GM08714 (cell line): ENCODE measurements around the gene DIPK1C.

Experiments used
- H3K4me3 ChIP-seq: fragments of 200-500 bp; sonication (Bioruptor generic); 2 replicates; pipeline ENCODE4 v1.5.1; 2014; ENCODE audit warnings: mild to moderate bottlenecking, low read length, inconsistent platforms
- ZNF274 ChIP-seq: IDR thresholded peaks from 2 replicates; pipeline ENCODE4 v1.6.1; 2012; ENCODE audit warnings: mild to moderate bottlenecking, low read depth, low read length

The DIPK1C gene

DNA sequence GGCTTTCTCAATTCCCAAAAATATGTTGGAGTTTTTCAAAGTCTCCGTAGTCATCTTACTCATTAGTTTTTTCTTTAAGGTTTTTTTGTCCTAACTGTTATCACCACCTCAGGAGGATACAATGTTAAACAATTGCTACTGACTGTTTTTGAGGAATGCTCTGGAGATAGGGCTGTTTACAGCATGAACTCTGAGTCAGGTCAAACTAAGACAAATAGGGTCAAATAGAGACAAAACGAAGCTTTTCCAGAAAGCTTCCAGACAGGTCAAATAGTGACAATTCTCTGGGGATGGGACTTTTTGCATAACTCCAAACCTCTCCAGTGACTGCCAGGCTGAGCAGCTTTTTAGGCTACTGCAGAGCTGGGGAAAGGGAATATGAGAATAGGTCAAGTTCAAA lies 15.2 kb upstream of the DIPK1C start:
- no peak for TF ChIP-seq ZNF274
- H3K4me3 ChIP-seq = no peak overlapping the region

DNA sequence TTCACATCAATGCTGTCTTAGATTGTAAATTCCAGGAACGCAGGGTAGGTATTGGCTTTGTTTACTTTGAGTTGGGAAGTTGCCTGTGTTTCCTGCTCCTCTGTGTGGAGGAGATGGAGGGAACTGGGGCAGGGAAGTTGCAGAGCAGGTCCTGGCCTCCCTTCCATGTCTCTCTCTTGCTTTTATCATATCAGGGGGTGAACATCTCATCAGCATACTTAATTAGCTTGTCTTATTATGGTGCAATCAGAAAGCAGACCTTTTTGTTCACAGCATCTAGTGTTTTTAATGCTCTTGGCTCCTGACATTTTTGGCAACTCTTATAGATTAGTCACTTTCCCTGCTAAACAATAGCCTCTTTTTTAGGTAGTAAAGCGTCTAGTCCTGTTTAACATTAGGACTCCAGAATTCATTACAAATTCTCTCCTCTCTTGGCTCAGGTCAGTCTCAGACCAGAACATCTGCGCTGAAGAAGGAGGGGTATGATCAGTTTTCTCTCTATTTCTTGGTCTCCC lies 11.5 kb upstream of the DIPK1C start:
- H3K4me3 ChIP-seq = no peak overlapping the region
- no peak for TF ChIP-seq ZNF274

DNA sequence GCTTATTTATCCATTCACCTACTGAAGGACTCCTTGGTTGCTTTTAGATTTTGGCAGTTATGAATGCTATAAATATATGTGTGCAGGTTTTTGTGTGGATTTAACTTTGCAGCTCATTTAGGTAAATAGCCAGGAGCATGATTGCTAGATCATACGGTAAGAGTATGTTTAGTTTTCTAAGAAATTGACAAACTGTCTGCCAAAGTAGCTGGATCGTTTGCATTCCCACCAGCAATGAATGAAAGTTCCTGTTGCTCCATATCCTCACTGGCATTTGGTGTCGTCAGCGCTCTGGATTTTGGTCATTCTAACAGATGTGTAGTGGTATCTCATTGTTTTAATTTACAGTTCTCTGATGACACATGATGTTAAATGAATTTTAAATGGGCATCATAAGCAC lies 8.7 kb upstream of the DIPK1C start:
- TF ChIP-seq ZNF274 = no peak
- no peak overlapping the region for H3K4me3 ChIP-seq

DNA sequence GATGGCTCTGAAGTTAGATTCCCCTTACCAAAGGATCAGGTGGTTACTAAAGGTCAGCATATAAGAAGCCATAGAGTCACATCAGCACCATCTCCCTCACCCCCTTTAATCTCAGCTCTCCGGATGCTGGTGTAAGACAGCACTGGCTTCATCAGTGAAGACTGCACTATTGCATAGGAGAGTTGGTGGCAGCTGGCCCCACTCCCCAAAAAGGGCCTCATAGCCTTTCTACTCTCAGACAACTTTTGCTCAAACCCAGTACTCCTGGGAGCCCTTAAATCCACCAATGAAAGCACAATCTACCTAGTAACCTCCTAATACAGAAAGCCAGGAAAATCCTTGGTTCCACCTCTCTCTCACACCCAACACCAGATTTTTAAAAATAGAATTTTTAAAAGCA lies 6.9 kb upstream of the DIPK1C start:
- no peak overlapping the region for H3K4me3 ChIP-seq
- TF ChIP-seq ZNF274 = no peak

DNA sequence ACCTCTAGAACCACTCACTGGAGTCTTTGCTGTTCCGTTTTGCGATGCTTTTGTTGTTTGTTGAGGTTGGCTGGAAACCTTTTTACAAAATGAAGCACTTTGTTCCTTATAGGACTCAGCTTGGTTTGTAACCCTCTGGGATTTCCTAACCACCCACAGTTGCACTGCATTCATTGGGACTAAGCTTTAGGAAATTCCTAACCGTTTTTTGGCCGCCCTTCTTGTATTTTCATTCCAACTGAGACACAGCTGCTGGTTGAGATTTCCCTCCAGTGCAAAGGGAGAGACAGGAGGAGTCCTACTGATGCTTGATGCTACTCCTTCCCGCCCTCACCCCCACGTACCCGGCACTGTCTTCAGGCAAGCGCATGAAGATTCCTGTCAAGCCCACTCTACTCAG lies 6.1 kb upstream of the DIPK1C start:
- no peak for TF ChIP-seq ZNF274
- H3K4me3 ChIP-seq = no peak overlapping the region

DNA sequence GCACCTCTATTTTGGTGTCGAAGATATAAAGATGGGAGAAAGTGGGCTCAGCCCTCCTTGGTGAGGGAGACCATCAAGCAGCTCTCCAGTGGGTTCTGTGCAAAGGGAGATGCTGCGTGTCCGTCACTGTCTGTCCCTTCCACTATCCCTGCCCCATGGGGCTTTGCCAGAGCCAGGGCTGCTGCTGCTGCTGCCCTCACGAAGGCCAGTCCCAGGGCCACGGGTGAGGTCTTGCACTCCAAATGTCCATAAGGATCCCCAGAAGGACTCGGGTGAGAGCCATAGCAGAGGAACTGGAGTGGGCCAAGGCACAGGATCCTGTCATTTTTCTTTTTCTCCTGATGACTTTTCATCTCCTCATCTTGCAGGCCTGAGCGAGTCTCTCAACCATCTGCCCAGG lies 3.7 kb upstream of the DIPK1C start:
- no peak for TF ChIP-seq ZNF274
- no peak overlapping the region for H3K4me3 ChIP-seq

DNA sequence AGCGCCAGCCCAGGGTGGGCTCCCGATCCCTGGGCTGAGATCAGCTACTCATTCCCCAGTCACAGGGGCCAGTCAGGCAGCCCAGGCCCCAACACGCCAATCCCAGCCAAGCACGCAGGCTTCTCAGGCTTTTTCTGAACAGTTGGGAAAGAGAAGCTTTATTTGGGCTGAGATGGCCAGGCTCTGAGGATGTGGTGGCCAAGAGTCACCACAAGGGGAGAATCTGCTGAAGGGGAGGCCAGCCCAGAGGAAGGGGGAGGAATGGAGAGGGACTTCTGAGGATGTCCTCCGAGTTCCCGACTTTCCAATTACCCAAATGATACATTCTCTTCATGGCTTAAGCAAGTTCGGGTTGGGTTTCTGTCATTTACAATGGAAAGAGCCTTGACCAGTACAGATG lies 2.8 kb upstream of the DIPK1C start:
- TF ChIP-seq ZNF274 = no peak
- no peak overlapping the region for H3K4me3 ChIP-seq

DNA sequence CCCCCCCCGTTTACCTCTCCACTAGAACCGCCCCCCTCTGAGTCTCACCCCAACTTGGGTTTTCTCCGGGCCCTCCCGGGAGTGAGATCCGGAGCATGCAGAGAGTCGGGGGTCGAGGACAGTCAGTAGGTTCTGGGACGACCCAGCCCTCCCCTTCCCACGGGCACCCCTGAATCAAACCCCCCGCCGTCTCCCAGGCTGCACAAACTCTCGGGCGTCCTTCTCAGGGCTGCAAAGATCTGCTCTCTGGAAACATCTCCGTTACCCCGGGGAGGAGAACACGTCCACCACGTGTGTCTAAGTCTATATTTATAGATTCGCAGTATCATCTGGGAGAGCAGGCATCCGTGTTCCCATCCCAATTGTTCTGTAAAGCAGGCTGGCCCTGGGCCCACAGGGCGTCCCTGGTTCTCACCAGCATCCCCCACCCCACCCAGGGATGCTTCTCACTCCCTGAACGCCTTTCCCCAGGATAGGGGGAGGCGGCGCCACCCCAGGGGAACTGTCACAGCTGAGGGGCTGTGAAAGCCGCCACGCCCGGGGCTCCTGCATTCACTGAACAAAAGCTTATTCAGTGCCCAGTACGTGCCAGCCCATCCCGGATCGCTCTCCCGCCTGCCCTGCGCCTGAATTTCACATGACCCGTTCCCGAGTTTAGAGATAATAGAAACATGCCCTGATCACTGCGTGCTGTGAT lies 765 bp upstream of the DIPK1C start:
- TF ChIP-seq ZNF274 = no peak
- H3K4me3 ChIP-seq = no peak overlapping the region

DNA sequence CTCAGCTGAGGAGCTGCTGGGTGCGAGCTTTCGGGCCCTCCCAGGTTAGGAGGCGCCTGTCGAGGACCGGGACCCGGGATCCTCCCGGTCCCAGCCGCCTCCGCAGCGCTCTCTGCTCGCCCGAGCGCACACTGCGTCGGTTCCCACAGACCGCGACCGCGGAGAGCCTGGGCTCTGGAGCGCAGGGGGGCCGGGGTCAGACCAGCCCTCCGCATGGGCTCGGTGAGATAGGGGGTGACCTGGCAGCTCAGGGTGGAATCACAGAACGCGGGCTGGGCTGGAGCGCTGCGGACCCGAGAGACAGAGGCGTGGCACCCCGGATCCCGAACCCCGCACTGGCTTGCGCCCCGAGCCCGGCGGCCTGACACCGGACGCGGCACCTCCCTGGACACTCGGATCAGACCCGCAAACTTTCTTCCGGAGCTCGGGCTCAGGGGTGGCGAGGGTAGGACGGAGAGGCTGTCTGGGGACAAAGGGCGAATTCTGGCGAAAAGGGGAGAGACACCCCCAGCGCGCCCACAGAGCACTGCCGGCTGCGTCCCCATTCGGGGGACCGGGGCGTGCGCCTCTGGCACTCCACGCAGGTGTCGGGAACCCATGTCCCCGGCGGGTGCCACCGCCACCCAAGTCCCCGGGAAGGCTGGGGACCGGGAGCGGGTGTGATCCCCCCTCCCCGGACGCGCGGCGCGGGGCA lies 612 bp downstream of the DIPK1C start:
- no peak for TF ChIP-seq ZNF274
- H3K4me3 ChIP-seq = no peak overlapping the region

DNA sequence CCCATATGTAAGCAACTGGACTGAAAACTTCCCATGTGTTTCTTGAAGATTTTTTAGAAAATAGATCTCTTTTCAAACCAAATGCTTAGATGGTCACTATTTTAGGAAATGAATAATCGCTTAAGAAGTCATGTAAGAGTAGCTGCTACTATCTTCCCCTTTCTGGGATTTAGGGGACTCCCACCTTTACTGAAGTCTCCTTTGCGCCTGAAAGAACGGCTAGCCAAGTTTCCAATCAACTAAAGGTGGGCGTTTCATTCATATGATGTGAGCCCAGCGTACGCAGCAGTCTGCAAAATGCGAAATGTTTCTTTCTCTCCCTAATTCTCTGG lies 1.1 kb downstream of the DIPK1C start:
- H3K4me3 ChIP-seq = no peak overlapping the region
- no peak for TF ChIP-seq ZNF274

DNA sequence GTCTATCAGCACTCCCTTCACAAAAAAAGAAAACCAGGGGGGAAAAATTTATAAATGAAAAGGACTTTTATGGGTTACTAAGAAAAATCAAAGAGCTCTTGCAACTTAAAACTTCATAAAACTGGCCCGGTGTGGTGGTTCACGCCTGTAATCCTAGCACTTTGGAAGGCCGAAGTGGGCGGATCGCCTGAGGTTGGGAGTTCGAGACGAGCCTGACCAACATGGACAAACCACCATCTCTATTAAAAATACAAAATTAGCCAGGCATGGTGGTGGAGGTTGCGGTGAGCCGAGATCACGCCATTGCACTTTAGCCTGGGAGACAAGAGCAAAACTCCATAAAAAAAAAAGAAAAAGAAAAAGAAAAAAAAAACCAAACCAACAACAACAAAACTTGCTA lies 1.7 kb downstream of the DIPK1C start:
- no peak for TF ChIP-seq ZNF274
- no peak overlapping the region for H3K4me3 ChIP-seq

DNA sequence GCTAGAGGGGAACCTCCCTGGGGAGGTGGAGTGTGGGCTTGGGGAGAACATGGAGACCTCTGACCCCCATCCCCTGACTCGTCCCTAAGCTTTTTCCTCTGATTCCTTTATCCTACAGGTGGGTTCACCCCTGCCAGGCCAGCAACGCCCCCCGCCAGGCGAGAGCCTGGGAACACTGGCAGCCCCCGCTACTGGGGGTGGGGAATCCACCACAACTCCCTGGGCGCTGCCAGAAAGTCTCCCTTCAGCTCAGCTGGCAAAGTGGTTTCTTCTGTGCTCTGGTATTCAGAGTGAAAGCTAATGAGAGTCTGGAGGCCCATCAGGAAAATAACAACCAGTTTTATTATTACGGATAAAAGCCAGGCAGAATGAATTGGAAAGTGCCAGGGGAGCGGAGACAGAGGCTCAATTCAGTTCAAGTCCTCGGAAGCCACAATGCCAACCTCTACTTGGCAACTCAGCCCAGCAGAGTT lies 2.8 kb downstream of the DIPK1C start:
- no peak for TF ChIP-seq ZNF274
- H3K4me3 ChIP-seq = no peak overlapping the region

DNA sequence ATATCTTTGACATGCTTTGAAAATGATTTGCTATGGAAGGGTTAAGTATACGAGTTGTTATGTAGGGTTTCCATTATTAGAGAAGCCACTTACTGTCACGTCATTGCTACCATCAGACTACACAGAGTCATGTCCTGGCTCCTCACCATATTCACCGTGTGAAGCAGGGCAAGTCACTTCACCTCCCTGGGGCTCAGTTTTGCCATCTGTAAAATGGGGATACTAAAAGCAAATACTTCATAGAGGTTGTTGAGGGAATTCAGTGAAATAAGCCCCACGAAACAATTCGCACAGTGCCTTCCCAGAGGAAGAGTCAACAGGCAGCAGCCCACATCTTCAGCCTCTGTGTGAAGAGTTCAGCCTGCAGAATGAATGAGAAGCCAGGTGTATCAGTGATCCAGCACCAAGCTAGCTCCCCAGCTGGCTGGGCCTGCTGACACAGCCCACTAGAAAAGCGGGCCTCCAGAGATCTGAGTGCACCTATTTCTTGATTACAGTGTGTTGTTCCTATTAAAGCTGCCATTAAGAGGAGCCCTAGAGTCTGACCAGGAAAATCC lies 3.4 kb downstream of the DIPK1C start:
- H3K4me3 ChIP-seq = no peak overlapping the region
- no peak for TF ChIP-seq ZNF274

DNA sequence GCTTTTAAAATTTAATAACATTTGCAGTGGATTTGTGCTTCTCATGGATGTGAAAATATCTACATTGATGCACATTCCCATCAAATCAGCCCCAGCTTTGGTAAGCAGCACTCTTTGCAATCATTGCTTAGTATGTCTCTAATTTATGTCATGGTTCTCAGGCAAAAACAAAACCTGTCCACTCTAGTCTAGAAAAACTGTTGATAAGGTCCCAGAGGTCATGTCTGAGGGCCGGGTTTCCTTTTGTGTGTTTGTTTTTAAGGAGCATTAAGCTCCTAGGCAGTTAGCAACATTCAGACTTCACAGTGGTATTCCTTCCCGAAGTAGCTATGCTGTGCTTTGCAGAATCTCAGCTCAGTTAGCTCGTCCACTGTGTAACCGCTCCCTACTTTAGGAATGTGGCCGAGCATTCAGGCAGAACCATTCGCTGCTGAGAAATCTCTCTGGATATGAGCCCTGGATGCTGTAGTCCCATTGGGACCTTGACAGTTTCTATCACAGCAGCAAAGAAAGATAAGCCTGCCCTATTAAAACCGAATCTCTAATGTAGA lies 4.0 kb downstream of the DIPK1C start:
- no peak for TF ChIP-seq ZNF274
- no peak overlapping the region for H3K4me3 ChIP-seq

DNA sequence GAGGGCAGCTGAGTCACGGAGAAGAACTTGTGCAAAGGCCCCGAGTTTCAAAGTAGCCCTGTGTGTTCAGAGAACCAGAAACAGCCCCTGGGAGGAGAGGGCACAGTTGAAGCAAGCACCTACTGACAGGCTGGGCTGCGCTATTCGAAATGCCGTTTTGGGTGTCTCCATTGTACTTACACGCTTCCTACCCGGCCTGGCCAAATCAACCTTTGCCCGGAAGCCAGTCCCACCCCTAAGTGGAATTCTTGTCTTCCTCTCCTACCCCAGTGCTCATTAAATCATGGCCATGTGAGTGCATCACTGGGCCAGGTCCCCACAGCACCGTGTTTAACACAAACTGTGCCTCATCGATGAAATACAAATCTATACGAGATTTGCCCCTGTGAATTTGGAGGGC lies 6.0 kb downstream of the DIPK1C start:
- no peak for TF ChIP-seq ZNF274
- H3K4me3 ChIP-seq = no peak overlapping the region
